ENCODE data around the gene ASIC2.

ASIC2 gene

DNA sequence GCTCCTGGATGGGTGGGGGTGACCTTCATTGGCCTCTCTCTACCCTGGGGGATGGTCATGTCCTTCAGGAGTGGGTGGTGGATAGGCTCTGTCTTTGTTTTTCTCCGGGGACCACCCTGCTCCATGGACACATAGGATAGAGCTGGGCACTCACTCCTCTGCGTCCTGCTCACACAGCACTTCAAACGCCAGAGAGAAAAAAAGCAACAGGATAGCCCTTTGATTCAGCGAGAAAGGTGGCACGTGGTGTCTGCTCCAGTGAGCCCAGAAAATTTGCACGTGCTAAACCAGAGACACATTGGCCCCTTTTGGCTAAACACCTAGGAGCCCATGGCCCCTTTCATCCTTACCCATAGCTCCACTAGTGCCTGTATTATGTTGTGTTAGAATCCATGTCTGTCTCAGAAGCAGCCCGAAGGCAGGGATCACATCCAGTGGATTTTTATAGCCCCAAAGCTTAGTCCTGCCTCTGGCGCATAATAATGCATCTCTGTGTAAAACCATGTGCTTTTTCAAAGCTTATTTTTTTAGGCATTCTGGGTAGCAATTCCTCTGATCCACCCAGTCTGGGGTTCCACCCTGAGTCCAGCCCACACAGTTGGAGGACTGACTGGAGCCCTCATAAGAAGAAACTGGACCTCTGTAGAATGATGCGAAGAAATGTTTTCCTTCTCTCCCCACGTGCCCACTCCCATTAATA is 90.1 kb downstream of the ASIC2 start:
- no peak for DNase-seq (ENCODE audit: low read depth)

DNA sequence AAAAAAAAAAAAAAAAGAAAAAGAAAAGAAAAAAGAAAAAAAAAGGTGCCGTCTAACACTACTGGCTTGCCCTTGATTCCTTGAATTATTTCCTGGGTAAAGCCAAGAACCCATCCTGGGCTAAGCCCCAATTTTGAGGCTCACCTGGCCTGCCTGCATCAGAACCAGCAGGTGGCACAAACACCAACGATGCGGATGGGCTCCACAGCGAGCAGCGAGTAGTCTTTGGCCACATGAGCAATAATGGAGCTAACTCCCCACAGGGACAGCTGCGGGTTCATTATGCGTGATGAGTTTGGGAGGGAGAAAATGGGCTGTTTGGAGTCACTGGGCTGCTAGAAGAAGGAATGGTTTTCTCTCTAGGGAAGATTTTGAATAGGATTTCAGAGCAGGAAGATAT is 91.1 kb downstream of the ASIC2 start:
- DNase-seq (ENCODE audit: low read depth), result no peak

GRCh38 chr17:33201283-33201682 is 91.8 kb downstream of the ASIC2 start:
- DNase-seq (ENCODE audit: low read depth), result no peak

DNA sequence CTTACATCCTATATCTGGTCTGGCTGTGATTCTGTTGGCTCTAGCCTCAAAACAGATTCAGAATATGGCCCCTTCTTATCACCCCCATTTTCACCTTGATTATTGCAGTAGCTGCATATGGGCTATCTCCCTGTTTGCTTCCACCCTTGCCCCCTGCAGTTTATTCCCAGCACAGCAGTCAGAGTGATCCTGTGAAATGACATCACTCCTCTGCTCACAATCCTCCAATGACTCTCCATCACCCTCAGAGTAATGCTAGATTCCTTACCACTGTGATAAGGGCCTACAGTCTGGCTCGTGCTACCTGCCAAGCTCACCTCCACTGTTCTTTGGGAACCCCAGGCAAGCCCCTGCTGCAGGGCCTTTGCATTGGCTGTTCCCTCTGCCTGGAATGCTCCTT is 92.5 kb downstream of the ASIC2 start:
- DNase-seq (ENCODE audit: low read depth), result no peak

DNA sequence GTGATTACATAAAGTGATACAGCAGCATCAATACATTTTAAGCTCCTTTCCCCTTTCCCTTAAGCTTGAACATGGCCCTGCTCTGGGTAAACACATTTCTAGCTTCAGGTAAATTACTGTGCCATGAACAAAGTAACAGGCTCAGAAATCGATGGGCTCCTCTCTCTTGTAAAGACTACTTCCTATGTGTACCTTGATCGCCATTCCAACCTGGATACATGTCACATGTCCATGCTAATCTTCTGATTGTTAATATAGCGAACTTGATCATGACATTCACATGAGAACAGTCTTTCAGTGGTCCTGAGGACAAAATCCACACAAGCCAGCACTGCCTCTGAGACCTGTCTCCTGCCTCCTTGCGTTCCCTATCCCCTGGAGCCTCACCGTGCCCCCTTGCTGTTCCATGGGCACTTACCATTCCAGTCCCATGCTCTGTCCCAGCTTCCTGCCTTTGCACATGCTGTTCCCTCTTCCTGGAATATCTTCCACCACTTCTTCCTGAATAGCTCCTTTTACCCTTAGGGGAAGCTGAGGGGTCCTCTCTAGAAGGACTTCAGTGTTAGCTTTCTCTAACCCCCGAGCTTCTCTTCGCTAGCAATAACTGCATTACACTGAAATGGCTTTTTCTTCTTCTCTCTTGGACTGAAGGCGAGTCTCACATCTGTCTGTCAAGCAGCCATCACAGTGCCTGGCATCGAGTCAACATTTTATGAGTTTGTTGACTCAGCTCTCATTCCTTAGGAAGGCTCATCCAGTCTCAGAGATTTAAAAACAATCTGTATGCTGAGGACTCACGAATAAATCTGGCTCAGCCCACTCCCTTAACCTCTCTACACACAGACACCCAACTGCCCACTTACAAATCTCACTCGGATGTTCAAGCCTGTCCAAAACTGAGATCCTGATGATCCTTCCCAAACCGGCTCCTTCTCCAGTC is 93.3 kb downstream of the ASIC2 start:
- DNase-seq (ENCODE audit: low read depth), result no peak

- no peak for DNase-seq (ENCODE audit: low read depth)
These were observed 94.1 kb downstream of the ASIC2 start for GRCh38 chr17:33198954-33199353.

GRCh38 chr17:33197342-33197741 is 95.8 kb downstream of the ASIC2 start:
- DNase-seq (ENCODE audit: low read depth), result no peak

GRCh38 chr17:33196883-33197282 is 96.2 kb downstream of the ASIC2 start:
- DNase-seq (ENCODE audit: low read depth), result no peak

- DNase-seq (ENCODE audit: low read depth), result no peak
These were observed 99.9 kb downstream of the ASIC2 start for GRCh38 chr17:33192951-33193911.

GRCh38 chr17:33183487-33184026 is 109.5 kb downstream of the ASIC2 start:
- no peak for DNase-seq (ENCODE audit: low read depth)

DNA sequence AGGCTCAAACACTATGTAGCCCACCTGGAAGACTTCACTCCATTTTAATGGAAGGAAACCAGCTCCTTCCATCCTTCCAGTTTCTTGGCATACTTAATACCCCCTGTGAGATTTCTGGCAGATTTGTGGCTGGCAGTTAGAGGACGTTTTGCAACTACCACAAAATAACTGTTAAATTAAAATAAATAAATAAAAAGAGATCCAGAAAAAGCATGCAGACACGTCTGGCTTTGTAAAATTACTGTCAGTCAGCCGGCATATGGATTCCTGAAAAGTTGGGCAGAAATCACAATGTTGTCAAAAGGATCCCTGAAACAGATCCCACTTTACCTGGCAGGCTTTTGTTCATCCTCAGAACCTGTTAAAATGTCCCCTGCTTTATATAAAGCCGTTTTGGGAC is 113.9 kb downstream of the ASIC2 start:
- DNase-seq (ENCODE audit: low read depth), result no peak

GRCh38 chr17:33178681-33179080 is 114.4 kb downstream of the ASIC2 start:
- DNase-seq (ENCODE audit: low read depth), result no peak

- no peak for DNase-seq (ENCODE audit: low read depth)
These were observed 117.5 kb downstream of the ASIC2 start for GRCh38 chr17:33175562-33175961.

DNA sequence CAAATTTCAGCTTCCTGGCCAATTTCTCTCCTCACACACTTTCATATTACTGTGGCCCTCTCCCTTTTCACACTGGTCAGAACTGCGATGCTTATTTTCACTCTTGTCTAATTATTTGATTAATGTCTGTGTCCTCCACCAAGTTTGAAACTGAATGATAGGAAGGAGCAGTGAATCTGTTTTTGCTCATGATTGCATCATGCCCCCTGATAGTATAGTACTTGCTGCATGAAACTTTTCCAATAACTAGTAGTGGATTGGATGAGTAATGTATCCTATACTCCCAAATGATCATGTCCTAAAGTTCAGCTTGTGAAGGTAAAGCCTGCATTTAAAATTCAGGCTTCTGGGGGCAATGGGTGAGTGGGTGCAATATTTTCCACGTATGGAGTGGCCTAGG is 121.2 kb downstream of the ASIC2 start:
- DNase-seq (ENCODE audit: low read depth), result no peak

DNA sequence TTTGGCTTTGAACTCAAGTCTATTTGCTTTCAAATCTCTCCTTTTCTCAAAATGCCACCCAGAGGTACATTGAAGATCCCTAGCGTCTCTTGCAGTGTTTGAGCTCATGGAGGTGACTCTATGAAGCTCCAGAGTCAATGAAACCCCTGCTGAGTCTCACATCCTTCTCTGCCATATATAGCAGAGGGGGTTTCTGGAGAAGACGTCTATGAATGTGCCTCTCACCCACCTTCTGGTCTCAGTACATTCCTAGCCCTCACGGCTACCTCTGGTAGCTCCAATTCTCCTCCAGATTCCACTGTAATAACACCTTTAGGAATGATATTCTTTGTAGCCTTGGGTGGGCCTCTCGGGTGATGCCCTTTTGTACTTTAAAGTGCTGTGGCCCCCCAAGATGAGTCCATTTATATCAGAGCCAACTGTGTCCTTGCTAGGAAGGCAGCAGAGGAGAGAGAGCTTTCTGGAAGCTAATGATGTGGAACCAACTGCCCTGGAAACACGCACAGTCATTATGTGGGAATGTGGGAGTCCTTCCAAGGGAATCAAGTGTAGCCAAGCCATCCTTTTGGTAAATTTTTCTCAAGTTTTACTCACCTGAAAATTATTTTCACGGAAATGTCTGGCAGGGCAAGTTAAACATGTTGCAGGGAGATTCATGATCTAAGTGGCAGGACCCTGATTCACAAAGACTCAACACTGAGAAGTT is 123.4 kb downstream of the ASIC2 start:
- peak; percentile 10 for DNase-seq (ENCODE audit: low read depth)

DNA sequence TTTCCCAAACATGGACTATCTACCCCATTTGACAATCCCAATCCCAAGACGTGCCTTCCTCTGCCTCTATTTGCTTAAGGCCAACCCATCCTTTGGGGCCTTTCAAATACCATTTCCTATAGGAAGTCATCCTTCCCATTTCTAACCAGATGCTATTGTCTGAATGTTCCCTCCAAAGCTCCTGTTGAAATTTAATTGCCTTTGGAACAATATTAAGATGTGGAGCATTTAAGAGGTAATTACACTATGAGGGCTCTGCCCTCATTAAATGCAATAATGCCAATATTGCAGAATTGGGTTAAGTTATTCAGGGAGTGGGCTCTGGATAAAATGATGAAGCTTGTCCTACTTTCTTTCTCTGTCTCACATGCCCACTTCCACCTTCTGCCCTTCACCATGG is 125.4 kb downstream of the ASIC2 start:
- no peak for DNase-seq (ENCODE audit: low read depth)

- DNase-seq (ENCODE audit: low read depth), result no peak
These were observed 126.6 kb downstream of the ASIC2 start for GRCh38 chr17:33166472-33166871.

DNA sequence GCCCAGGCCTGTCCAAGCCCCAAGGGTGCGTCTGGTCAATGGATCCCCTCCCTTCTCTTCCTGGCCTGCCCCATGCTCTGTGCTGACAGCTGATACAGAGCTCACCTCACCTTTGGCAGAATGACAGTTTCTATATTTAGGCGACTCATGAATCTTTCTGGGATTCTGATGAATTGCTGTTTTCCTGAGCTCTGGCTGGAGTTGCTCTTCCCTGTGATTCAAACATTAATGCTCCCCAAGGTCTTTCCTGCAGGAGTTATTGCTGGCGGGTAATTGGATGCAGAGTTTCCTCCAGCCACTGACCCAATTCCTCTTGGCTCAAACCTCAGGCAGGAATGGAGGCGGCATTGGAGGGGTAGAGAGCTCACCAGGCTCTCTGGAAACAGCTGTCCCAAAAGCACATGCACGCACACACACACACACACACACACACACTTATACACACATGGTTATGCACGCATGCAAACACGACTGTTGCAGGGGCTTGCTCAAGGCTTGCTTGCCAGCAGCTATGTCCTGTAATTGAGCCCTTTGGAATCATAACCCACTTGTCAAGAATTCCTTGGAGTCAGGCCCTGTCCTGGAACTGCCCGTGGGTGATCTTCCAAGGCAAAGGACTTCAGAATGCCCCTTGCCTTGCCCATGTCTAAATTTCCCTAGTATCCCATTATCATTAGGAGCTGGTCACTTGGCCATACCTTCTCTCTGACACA is 128.8 kb downstream of the ASIC2 start:
- no peak for DNase-seq (ENCODE audit: low read depth)

- DNase-seq (ENCODE audit: low read depth), result no peak
These were observed 129.4 kb downstream of the ASIC2 start for GRCh38 chr17:33163533-33164168.

GRCh38 chr17:33154869-33155455 is 138.1 kb downstream of the ASIC2 start:
- DNase-seq (ENCODE audit: low read depth), result no peak
